Endothelial cell of umbilical vein (primary cell): Measurements from ENCODE around the gene SPNS1. TPM values are rescaled to one million over a fixed set of nuclear protein-coding genes. Genes with fewer than 3 reads are reported as not detected.

ENCODE experiments used
- BruUV-seq: library from RNA; stranded (reverse); fragments of 400-500 nt; replicated peaks from 2 replicates; lab custom pipeline; 2021; lab: Mats Ljungman, UMichigan
- CTCF ChIA-PET: fragments of 300-600, 350-600 bp; sonication (Branson Sonifier 250); formaldehyde crosslinking; loops from one replicate; lab custom pipeline; 2021; ENCODE audit warnings: antibody characterized with exemption, inconsistent platforms; lab: Charles Lee
- POLR2A ChIA-PET: fragments of 300-600, 350-600 bp; sonication (Branson Sonifier 250); formaldehyde crosslinking; loops from one replicate; lab custom pipeline; 2021; ENCODE audit warnings: antibody characterized with exemption, inconsistent platforms; lab: Charles Lee
- DNase-seq: peaks from one replicate; pipeline ENCODE4 v3.0.0-alpha.2; 2011; ENCODE audit warnings: low read depth, low spot score
- FAIRE-seq: peaks from 2 replicates; lab custom pipeline; 2011; peaks lifted over from hg19 to GRCh38; lab: Jason Lieb, UNC
- H2AFZ ChIP-seq: 2 replicates; pipeline ENCODE4 v1.6.0; 2012; ENCODE audit warnings: low read depth, low read length, control low read depth, inconsistent platforms
- H3K27ac ChIP-seq: 2 replicates; pipeline ENCODE4 v1.5.1; 2011; ENCODE audit warnings: low read depth, mild to moderate bottlenecking, control low read depth, low read length, moderate library complexity; ENCODE audit not compliant: insufficient read depth
- H3K27me3 ChIP-seq, 2 experiments: 2 replicates each; pipeline versions ENCODE4 v1.6.0 to v1.6.1; 2011; ENCODE audit warnings: low read length in 2 of 2, mixed read lengths in 1 of 2; ENCODE audit not compliant: control insufficient read depth in 2 of 2, insufficient read depth in 2 of 2
- H3K36me3 ChIP-seq, 2 experiments: 2 replicates in 1 of 2; 3 replicates in 1 of 2; pipeline ENCODE4 v1.5.1; 2011; ENCODE audit warnings: low read length in 2 of 2, mild to moderate bottlenecking in 1 of 2, moderate library complexity in 1 of 2; ENCODE audit not compliant: control insufficient read depth in 2 of 2, insufficient read depth in 2 of 2; ENCODE audit errors: extremely low read depth in 1 of 2
- H3K4me1 ChIP-seq: 3 replicates; pipeline ENCODE4 v1.5.1; 2011; ENCODE audit warnings: mild to moderate bottlenecking, low read length; ENCODE audit not compliant: control insufficient read depth, insufficient read depth; ENCODE audit errors: extremely low read depth
- H3K4me2 ChIP-seq: 2 replicates; pipeline ENCODE4 v1.6.1; 2011; ENCODE audit warnings: low read length, control low read depth, mixed read lengths; ENCODE audit not compliant: insufficient read depth
- H3K4me3 ChIP-seq, 3 experiments: fragments of 200-600 bp in 1 of 3; sonication (generic), shearing (Covaris generic) in 1 of 3; replicated peaks in 1 of 3; 2 replicates each; pipeline ENCODE4 v1.5.1; 2011 to 2016; ENCODE audit warnings: control low read depth in 3 of 3, low read length in 3 of 3, mild to moderate bottlenecking in 2 of 3, inconsistent platforms in 1 of 3, low read depth in 1 of 3, moderate library complexity in 1 of 3; ENCODE audit not compliant: insufficient read depth in 1 of 3
- H3K79me2 ChIP-seq: 2 replicates; pipeline ENCODE4 v1.6.0; 2012; ENCODE audit warnings: low read length, inconsistent platforms; ENCODE audit not compliant: control insufficient read depth, insufficient read depth
- H3K9ac ChIP-seq: replicated peaks from 2 replicates; pipeline ENCODE3; 2011; ENCODE audit warnings: low read length, control low read depth; ENCODE audit not compliant: insufficient read depth; ENCODE audit errors: extremely low read depth
- H3K9me1 ChIP-seq: replicated peaks from 3 replicates; pipeline ENCODE4 v1.6.0; 2011; ENCODE audit warnings: mild to moderate bottlenecking, low read length; ENCODE audit not compliant: control insufficient read depth, insufficient read depth; ENCODE audit errors: extremely low read depth
- H3K9me3 ChIP-seq: replicated peaks from 2 replicates; pipeline ENCODE4 v1.5.1; 2012; ENCODE audit warnings: low read length, inconsistent platforms; ENCODE audit not compliant: control insufficient read depth, insufficient read depth
- H4K20me1 ChIP-seq: replicated peaks from 2 replicates; pipeline ENCODE3; 2011; ENCODE audit warnings: mild to moderate bottlenecking, low read length; ENCODE audit not compliant: control insufficient read depth, insufficient read depth; ENCODE audit errors: extremely low read depth
- CTCF ChIP-seq, 2 donors: IDR thresholded peaks; 1 replicate in 1 of 2; 2 replicates in 1 of 2; pipeline ENCODE4 v1.5.1; 2011; ENCODE audit warnings: low read length in 2 of 2, mild to moderate bottlenecking in 2 of 2, moderate library complexity in 2 of 2, control low read depth in 1 of 2, inconsistent platforms in 1 of 2, low read depth in 1 of 2; ENCODE audit not compliant: insufficient read depth in 1 of 2; ENCODE audit errors: extremely low read depth in 1 of 2
- EZH2 ChIP-seq: IDR thresholded peaks from 2 replicates; pipeline ENCODE4 v1.6.1; 2012; ENCODE audit warnings: borderline replicate concordance, low read depth, mild to moderate bottlenecking, moderate library complexity, low read length, inconsistent platforms; ENCODE audit not compliant: severe bottlenecking
- FOS ChIP-seq: IDR thresholded peaks from 2 replicates; pipeline ENCODE4 v1.6.1; 2011; ENCODE audit warnings: mild to moderate bottlenecking, low read length, moderate library complexity, borderline replicate concordance; ENCODE audit not compliant: insufficient read depth
- GATA2 ChIP-seq: IDR thresholded peaks from 2 replicates; pipeline ENCODE4 v1.7.0; 2011; ENCODE audit warnings: low read depth, mild to moderate bottlenecking, moderate library complexity, mixed read lengths, low read length; ENCODE audit not compliant: insufficient read length, insufficient read depth
- JUN ChIP-seq: IDR thresholded peaks from 2 replicates; pipeline ENCODE4 v1.6.1; 2011; ENCODE audit warnings: borderline replicate concordance, low read depth; ENCODE audit not compliant: insufficient read length, insufficient read depth
- MAX ChIP-seq: IDR thresholded peaks from 2 replicates; pipeline ENCODE4 v1.6.1; 2011; ENCODE audit not compliant: insufficient read depth, insufficient read length
- MYC ChIP-seq: IDR thresholded peaks from one replicate; pipeline ENCODE4 v1.6.1; 2011; ENCODE audit warnings: mild to moderate bottlenecking, low read depth, low read length
- POLR2A ChIP-seq: IDR thresholded peaks from 2 replicates; pipeline ENCODE4 v1.6.1; 2012; ENCODE audit warnings: low read depth, mild to moderate bottlenecking, control low read depth, low read length
- POLR2AphosphoS5 ChIP-seq: IDR thresholded peaks from 2 replicates; pipeline ENCODE4 v1.6.1; 2012; ENCODE audit warnings: low read depth, mild to moderate bottlenecking, control low read depth, low read length, moderate library complexity; ENCODE audit not compliant: insufficient read depth
- dilution Hi-C: fragments of 300-500 bp; cut with MboI; formaldehyde crosslinking; loops from one replicate; pipeline ENCODE4 v1.15.0; 2019; ENCODE audit warnings: low sequenced_read_pairs; ENCODE audit not compliant: extremely low pct_ligation_motif_present
- intact Hi-C: fragments of 100-400 bp; cut with micrococcal nuclease; formaldehyde crosslinking; loops from one replicate; pipeline ENCODE4 v1.10.0; 2022
- polyA plus RNA-seq, 4 experiments: library from polyadenylated mRNA; depleted of rRNA in 3 of 4; stranded (reverse) in 3 of 4; unstranded in 1 of 4; fragments of >200 nt; gene quantifications; 2 replicates each; pipeline versions ENCODE4 v1.2.1 to v1.2.3, GENCODE V29; 2011 to 2012; ENCODE audit warnings: missing spikeins in 1 of 4
- total RNA-seq: library from RNA; stranded (reverse); gene quantifications from 2 replicates; pipeline ENCODE4 v1.2.3, GENCODE V29; 2021

The SPNS1 gene
- total and polyA plus RNA-seq, 2 donors (not counting 3 experiments of a cell fraction or from before 2014, with no cell fraction given): 65.2 to 133 TPM

- Histone ChIP-seq H3K4me2 (no peak overlapping the region), H3K9me1 (no peaks in the 10 kb centered on the region), H3K36me3 (no peaks in the 10 kb centered on the region), H3K27me3 (no peaks in the 10 kb centered on the region), H3K4me3 (no peak overlapping the region), H3K9me3 (no peaks in the 10 kb centered on the region), H3K27ac (no peak overlapping the region), H4K20me1 (no peaks in the 10 kb centered on the region), H3K4me1 (no peaks in the 10 kb centered on the region), H2AFZ (no peak overlapping the region), H3K9ac (no peak overlapping the region), H3K79me2 (no peaks in the 10 kb centered on the region)
- BruUV-seq: no TSS peak
- ChIA-PET CTCF (interaction anchor here (1.4 kb wide), 2 partner anchors 13 to 17 kb away, joined by 3 read pairs; no protein-coding TSS in a partner anchor), POLR2A (no interaction called here)
- FAIRE-seq: no peak
- intact Hi-C loops: no loop called here
- DNase-seq: no peak
- TF ChIP-seq EZH2 (no peak), MYC (no peak), FOS (no peak), JUN (no peak)
- dilution Hi-C loops: no loop called here
These were observed 35.2 kb downstream of the SPNS1 start for GRCh38 chr16:29009838-29010166.

- Histone ChIP-seq H3K4me3 (no peak overlapping the region), H3K27me3 (no peaks in the 10 kb centered on the region), H3K9me3 (no peaks in the 10 kb centered on the region), H3K36me3 (no peaks in the 10 kb centered on the region), H4K20me1 (no peaks in the 10 kb centered on the region), H3K9ac (no peak overlapping the region), H3K9me1 (no peaks in the 10 kb centered on the region), H2AFZ (no peak overlapping the region), H3K79me2 (no peaks in the 10 kb centered on the region), H3K4me1 (no peaks in the 10 kb centered on the region), H3K27ac (no peak overlapping the region), H3K4me2 (no peak overlapping the region)
- BruUV-seq: no TSS peak
- CTCF ChIA-PET: interaction anchor here (1.2 to 1.4 kb wide), 2 partner anchors 9 to 16 kb away, joined by 3 read pairs; no protein-coding TSS in a partner anchor
- TF ChIP-seq MYC (no peak), EZH2 (no peak), GATA2 (no peak), POLR2A (no peak), POLR2AphosphoS5 (no peak), FOS (no peak), MAX (no peak), JUN (no peak), CTCF (IDR thresholded peaks at IDR 0.05; ENCODE audit: extremely low read depth in 1 of 2, insufficient read depth in 1 of 2, low read depth in 1 of 2, low read length in 2 of 2) (no peak)
- DNase-seq (no peak), FAIRE-seq (no peak)
- POLR2A ChIA-PET: no interaction called here
- dilution Hi-C loops (no loop called here), intact Hi-C loops (no loop called here)
These were observed 36.5 kb downstream of the SPNS1 start for GRCh38 chr16:29011112-29011511.
